Neural cell (in vitro differentiated cells): ENCODE measurements around the gene CCL14.

Experiments used
- EP300 ChIP-seq: fragments of 450-650 bp; conservative IDR thresholded peaks from 2 replicates; pipeline ENCODE4 v1.6.1; 2014; ENCODE audit warnings: antibody characterized with exemption, mild to moderate bottlenecking, moderate library complexity; ENCODE audit not compliant: poor library complexity, severe bottlenecking
- EZH2 ChIP-seq: fragments of 200-600, 300-800 bp; shearing (Covaris generic), sonication (generic); IDR thresholded peaks from 2 replicates; pipeline ENCODE4 v1.6.1; 2014; ENCODE audit warnings: antibody characterized with exemption, low read length, borderline replicate concordance, mild to moderate bottlenecking; ENCODE audit not compliant: insufficient read depth, poor library complexity, severe bottlenecking
- POLR2AphosphoS5 ChIP-seq: IDR thresholded peaks from 2 replicates; pipeline ENCODE4 v1.6.1; 2012
- RAD21 ChIP-seq: fragments of 450-650 bp; conservative IDR thresholded peaks from 2 replicates; pipeline ENCODE4 v1.6.1; 2014; ENCODE audit warnings: antibody characterized with exemption, mild to moderate bottlenecking, moderate library complexity
- TAF1 ChIP-seq: IDR thresholded peaks from 2 replicates; pipeline ENCODE4 v1.6.1; 2012; ENCODE audit warnings: low read depth
- TF ChIP-seq, protein P1 (sequence below): fragments of 450-650 bp; IDR thresholded peaks from 2 replicates; pipeline ENCODE4 v1.5.1; 2014; ENCODE audit warnings: antibody characterized with exemption, mild to moderate bottlenecking, moderate library complexity; ENCODE audit not compliant: poor library complexity, severe bottlenecking
- TF ChIP-seq, protein P2 (sequence below): IDR thresholded peaks from 2 replicates; pipeline ENCODE4 v1.6.1; 2012; ENCODE audit warnings: borderline replicate concordance

GRCh38 chr17:36030956-36031355 lies 44.4 kb upstream of the CCL14 start:
- TF ChIP-seq POLR2AphosphoS5, result no peak
- TF ChIP-seq, protein P1, sequence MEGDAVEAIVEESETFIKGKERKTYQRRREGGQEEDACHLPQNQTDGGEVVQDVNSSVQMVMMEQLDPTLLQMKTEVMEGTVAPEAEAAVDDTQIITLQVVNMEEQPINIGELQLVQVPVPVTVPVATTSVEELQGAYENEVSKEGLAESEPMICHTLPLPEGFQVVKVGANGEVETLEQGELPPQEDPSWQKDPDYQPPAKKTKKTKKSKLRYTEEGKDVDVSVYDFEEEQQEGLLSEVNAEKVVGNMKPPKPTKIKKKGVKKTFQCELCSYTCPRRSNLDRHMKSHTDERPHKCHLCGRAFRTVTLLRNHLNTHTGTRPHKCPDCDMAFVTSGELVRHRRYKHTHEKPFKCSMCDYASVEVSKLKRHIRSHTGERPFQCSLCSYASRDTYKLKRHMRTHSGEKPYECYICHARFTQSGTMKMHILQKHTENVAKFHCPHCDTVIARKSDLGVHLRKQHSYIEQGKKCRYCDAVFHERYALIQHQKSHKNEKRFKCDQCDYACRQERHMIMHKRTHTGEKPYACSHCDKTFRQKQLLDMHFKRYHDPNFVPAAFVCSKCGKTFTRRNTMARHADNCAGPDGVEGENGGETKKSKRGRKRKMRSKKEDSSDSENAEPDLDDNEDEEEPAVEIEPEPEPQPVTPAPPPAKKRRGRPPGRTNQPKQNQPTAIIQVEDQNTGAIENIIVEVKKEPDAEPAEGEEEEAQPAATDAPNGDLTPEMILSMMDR, result no peak
- no peak for TF ChIP-seq RAD21
- TF ChIP-seq TAF1, result no peak
- no peak for TF ChIP-seq EZH2
- TF ChIP-seq EP300, result no peak
- TF ChIP-seq, protein P2, sequence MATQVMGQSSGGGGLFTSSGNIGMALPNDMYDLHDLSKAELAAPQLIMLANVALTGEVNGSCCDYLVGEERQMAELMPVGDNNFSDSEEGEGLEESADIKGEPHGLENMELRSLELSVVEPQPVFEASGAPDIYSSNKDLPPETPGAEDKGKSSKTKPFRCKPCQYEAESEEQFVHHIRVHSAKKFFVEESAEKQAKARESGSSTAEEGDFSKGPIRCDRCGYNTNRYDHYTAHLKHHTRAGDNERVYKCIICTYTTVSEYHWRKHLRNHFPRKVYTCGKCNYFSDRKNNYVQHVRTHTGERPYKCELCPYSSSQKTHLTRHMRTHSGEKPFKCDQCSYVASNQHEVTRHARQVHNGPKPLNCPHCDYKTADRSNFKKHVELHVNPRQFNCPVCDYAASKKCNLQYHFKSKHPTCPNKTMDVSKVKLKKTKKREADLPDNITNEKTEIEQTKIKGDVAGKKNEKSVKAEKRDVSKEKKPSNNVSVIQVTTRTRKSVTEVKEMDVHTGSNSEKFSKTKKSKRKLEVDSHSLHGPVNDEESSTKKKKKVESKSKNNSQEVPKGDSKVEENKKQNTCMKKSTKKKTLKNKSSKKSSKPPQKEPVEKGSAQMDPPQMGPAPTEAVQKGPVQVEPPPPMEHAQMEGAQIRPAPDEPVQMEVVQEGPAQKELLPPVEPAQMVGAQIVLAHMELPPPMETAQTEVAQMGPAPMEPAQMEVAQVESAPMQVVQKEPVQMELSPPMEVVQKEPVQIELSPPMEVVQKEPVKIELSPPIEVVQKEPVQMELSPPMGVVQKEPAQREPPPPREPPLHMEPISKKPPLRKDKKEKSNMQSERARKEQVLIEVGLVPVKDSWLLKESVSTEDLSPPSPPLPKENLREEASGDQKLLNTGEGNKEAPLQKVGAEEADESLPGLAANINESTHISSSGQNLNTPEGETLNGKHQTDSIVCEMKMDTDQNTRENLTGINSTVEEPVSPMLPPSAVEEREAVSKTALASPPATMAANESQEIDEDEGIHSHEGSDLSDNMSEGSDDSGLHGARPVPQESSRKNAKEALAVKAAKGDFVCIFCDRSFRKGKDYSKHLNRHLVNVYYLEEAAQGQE, result no peak
